IPS-15b (cell line): ENCODE results near the gene PRKN.

Source experiments
- H3K27me3 ChIP-seq: one replicate; pipeline ENCODE4 v1.6.1; 2013; ENCODE audit warnings: low read length; ENCODE audit not compliant: control insufficient read depth, insufficient read depth
- H3K36me3 ChIP-seq: one replicate; pipeline ENCODE4 v1.6.1; 2013; ENCODE audit warnings: low read length; ENCODE audit not compliant: control insufficient read depth, insufficient read depth
- H3K4me1 ChIP-seq: one replicate; pipeline ENCODE4 v1.6.1; 2013; ENCODE audit warnings: mild to moderate bottlenecking, low read length; ENCODE audit not compliant: control insufficient read depth, insufficient read depth
- H3K4me3 ChIP-seq: one replicate; pipeline ENCODE4 v1.5.1; 2013; ENCODE audit warnings: low read depth, low read length
- H3K9ac ChIP-seq: one replicate; pipeline ENCODE4 v1.6.1; 2013; ENCODE audit warnings: low read depth, mild to moderate bottlenecking, low read length
- H3K9me3 ChIP-seq: one replicate; pipeline ENCODE4 v1.6.1; 2013; ENCODE audit warnings: mild to moderate bottlenecking, low read length; ENCODE audit not compliant: control insufficient read depth, insufficient read depth

Gene PRKN

DNA sequence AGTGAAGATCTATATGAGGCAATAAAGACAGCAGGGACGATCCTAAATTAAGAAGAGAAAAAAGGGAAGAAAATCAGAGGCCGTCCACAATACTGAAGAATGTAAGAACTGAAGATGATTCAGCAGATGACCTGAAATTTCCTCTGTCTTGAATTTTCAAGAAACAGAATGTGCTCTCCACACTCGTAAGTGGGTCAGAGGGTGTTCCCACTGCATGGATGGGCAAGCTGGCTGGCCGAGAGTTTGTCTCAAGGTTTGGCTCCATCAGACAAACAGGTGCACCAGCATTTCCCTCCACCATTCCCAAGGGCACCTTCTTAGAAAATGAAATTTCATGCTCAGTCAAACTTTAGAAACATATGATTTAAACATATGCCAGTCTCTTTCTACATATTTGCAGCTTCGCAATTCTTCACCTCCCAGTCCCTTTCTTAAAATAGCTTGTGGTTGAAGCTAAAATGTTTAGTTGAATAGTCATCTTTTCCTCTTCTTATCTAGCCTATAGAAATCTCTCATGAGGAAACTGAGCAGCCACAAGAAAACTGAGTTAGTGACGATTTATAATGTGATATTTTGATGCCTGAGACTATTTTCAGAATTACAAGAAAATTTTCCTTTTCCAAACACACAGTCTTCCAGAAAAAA lies 576.4 kb downstream of the PRKN start:
- Histone ChIP-seq H3K4me3 (no peak overlapping the region), H3K9ac (no peak overlapping the region), H3K9me3 (no peaks in the 10 kb centered on the region), H3K27me3 (no peaks in the 10 kb centered on the region), H3K36me3 (no peaks in the 10 kb centered on the region), H3K4me1 (peaks cover 7% of the 10 kb centered on the region)

DNA sequence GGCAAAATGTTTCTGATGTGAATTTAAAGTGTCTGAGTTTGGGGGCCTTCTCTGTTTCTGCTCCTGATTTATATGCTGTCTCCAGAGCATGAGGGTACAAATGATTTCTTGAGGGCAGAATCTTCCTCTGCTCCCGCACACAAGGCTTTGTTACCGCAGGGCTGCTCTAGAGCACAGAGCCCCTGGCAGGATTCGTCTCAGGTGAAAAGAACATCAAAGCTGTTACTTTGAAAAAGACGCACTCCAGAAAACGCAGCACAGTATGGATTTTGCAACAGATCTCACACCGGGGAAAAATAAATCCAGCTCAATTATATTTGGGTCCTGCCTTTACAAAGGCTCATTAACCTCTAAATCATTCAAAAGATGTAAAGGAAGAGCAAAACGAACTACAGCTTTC lies 577.3 kb downstream of the PRKN start:
- Histone ChIP-seq H3K36me3 (no peaks in the 10 kb centered on the region), H3K9ac (no peak overlapping the region)

DNA sequence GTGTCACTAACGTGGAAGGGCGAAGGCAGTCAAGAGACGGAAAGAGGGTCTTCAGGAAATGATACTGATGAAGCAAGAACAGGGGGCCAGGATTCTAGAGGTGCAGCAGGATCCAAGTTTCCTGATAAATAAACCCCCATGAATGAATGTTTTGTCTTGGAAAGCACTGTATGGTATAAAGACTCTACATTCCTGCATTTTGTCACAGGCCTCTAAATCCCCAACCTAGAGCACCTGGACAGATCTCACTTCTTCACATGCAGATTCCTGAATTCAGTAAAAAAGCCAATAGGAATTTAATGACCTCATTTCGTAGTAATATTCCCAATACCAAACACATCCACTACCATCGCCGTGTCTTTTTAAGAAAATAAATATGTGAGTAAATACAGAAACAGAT lies 577.8 kb downstream of the PRKN start:
- H3K4me3 ChIP-seq = no peak overlapping the region
- no peak overlapping the region for H3K9ac ChIP-seq

More for the DNA sequence above, 577.3 kb downstream of the PRKN start:
- no peak overlapping the region for H3K4me3 ChIP-seq
- no peaks in the 10 kb centered on the region for H3K9me3 ChIP-seq
- H3K27me3 ChIP-seq = no peaks in the 10 kb centered on the region
- H3K4me1 ChIP-seq = peaks cover 7% of the 10 kb centered on the region

DNA sequence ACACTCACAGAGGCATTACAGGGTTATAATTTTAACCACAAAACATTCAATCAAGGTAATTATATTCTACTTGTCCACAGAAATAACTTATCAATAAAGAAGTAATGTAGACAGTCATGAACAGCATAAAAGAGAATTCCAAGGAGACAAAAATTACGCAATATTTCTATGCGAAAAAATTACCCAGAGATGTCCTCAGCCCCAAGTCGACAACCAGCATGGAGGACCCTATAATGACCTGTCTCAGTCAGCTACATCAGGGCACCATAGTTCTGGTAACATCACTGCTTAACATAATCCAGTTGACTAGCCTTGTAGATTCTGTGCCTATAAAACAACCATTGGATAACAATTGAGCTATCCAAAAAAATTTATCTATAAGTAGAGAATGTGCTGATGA lies 579.8 kb downstream of the PRKN start:
- H3K4me3 ChIP-seq = no peak overlapping the region
- H3K9me3 ChIP-seq = no peaks in the 10 kb centered on the region
- H3K36me3 ChIP-seq = no peaks in the 10 kb centered on the region
- H3K4me1 ChIP-seq = peaks cover 7% of the 10 kb centered on the region
- H3K27me3 ChIP-seq = no peaks in the 10 kb centered on the region
- no peak overlapping the region for H3K9ac ChIP-seq

More for the DNA sequence above, 577.8 kb downstream of the PRKN start:
- no peaks in the 10 kb centered on the region for H3K9me3 ChIP-seq
- peaks cover 7% of the 10 kb centered on the region for H3K4me1 ChIP-seq
- H3K36me3 ChIP-seq = no peaks in the 10 kb centered on the region
- no peaks in the 10 kb centered on the region for H3K27me3 ChIP-seq

DNA sequence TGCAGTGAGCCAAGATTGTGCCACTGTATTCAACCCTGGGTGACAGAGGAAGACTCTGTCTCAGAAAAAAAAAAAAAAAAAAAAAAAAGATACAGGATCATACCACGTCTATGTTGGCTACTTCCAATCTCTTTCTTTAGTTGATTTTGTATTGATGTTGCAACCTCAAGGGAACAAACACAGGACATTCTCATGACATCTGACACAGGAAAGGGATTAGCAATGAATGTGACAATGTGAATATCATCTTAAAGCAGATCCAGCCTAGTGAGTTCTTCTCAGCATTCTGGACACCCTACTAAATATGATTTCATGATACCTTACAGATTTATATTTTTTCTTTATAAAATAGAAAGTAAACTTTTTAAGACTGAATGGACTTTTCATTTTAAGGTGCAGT lies 580.3 kb downstream of the PRKN start:
- H3K9me3 ChIP-seq = no peaks in the 10 kb centered on the region
- H3K9ac ChIP-seq = no peak overlapping the region
- no peak overlapping the region for H3K4me3 ChIP-seq
- H3K4me1 ChIP-seq = peaks cover 7% of the 10 kb centered on the region
- H3K27me3 ChIP-seq = no peaks in the 10 kb centered on the region
- no peaks in the 10 kb centered on the region for H3K36me3 ChIP-seq

DNA sequence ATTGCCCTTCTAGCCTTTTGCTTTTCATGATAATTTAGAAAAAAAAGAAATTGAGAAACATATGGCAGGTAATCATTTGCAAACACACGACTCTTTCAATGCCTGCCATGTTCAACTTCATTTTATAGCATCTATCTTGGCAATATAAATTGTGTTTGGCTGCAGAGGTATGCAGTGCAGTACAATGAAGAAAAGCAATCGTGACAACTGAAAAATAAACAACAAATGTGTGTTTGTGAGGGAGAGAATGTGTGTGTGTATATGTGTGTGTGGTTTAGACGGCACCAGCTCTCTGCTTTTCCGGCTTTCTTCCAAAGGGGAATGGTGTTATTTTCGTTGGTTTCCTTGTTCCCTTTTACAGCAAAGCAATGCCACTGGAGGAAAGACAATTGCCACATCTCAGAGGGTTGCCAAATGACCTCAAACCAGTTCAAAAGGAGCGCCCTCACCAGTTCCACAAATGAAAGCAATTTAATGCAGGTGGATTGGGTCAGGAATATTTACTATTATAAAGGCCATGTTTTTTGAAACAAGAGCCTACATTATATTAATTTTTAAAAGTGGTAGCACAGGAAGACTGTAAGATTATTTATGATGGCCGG lies 587.2 kb downstream of the PRKN start:
- Histone ChIP-seq H3K4me3 (no peak overlapping the region), H3K27me3 (no peaks in the 10 kb centered on the region), H3K9me3 (no peaks in the 10 kb centered on the region), H3K4me1 (no peaks in the 10 kb centered on the region), H3K9ac (no peak overlapping the region), H3K36me3 (no peaks in the 10 kb centered on the region)

DNA sequence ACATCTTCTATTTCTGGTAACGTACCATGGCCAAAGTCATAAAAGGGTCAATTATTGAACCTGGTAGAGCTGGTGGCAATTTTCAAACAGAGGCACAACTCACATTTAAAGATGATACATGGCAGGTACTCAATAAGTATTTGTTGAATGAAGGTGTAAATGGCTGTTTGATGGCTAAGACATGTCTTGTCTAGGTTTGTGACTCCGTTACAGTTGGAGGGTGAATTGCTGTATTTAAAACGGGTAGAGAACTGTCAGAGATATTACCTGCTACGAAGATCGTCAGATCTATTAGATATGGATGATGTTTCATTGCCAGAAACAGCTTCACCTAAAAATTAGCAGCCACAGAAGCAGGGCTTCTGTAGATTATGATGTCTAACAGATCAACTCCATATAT lies 601.9 kb downstream of the PRKN start:
- Histone ChIP-seq H3K4me3 (no peak overlapping the region), H3K27me3 (no peaks in the 10 kb centered on the region), H3K9ac (no peak overlapping the region), H3K4me1 (no peaks in the 10 kb centered on the region), H3K9me3 (no peaks in the 10 kb centered on the region), H3K36me3 (no peaks in the 10 kb centered on the region)

DNA sequence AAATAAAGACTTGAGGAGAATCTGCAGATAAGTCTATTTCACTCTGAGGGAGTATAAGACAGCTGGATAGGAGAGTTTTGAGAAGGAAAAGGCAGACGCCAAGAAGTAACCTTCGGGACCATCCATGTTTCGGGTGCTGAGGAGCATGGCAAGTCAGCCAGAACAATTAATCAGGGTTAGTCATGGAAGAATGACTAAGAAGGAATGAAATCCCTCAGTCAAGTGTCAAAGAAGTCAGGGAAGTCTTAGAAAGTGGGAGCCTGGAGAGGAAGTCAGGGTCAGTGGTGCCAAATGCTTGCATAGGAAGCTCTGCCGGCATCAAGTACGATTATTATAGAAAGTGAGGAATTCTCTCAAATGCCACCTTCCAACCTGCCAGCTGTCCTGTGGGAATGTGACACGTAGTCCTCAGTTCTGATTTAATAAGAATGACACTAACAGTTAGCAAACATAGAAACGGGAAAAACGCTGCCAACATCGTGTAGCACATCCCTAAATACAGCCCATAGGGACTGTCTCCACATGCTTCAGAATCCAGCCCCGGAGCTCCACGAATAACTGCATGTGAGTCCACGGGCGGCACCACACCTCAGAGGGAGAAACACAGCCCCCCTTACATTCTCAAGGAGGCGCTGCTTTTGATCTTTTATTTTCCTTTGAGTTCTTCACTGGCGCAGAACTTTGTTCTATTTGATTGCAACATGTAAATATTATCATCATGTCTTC lies 602.7 kb downstream of the PRKN start:
- Histone ChIP-seq H3K27me3 (no peaks in the 10 kb centered on the region), H3K4me3 (no peak overlapping the region), H3K9ac (no peak overlapping the region), H3K36me3 (no peaks in the 10 kb centered on the region), H3K4me1 (no peaks in the 10 kb centered on the region), H3K9me3 (no peaks in the 10 kb centered on the region)

DNA sequence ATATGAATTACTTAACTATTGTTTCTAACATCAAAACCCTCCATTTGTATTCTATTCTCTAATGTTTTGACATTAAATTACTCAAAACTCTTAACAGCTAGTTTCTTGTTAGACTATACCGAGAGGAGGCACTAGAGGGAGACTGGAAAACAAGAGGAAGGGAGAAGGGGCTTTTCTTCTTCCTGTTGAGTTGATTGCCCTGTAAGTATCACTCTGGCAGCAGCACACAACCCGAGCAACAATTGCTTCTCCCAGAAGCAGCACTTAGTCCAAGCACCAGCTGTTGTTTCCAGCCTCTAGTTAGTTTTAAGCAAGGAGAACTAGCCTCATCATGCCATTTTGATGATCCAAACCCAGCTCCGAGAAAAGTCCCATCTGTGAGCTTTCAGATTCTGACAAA lies 603.8 kb downstream of the PRKN start:
- Histone ChIP-seq H3K4me3 (no peak overlapping the region), H3K36me3 (no peaks in the 10 kb centered on the region), H3K27me3 (no peaks in the 10 kb centered on the region), H3K4me1 (no peaks in the 10 kb centered on the region), H3K9ac (no peak overlapping the region), H3K9me3 (no peaks in the 10 kb centered on the region)

DNA sequence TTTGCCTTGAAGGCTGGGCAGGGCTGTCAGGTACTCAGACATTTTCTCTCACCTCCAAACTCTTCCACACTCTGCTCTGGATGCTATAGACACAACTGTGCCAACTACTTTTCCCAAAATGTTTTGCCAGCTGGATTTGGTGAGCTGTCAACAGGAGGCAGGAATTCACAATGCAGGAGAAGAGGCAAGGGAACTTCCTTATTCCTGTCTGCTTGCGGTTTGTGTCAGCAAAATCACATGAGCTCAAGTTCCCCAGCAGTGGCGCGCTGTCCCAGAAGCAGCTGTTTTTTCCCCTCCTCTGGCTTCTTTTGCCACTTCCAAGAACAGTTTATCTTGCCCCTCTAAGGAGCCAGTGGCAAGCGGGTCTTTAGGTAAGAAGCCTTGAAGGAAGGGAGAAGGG lies 608.2 kb downstream of the PRKN start:
- H3K36me3 ChIP-seq = no peaks in the 10 kb centered on the region
- H3K9me3 ChIP-seq = no peaks in the 10 kb centered on the region
- H3K4me3 ChIP-seq = no peak overlapping the region
- no peaks in the 10 kb centered on the region for H3K4me1 ChIP-seq
- no peak overlapping the region for H3K9ac ChIP-seq
- no peaks in the 10 kb centered on the region for H3K27me3 ChIP-seq

DNA sequence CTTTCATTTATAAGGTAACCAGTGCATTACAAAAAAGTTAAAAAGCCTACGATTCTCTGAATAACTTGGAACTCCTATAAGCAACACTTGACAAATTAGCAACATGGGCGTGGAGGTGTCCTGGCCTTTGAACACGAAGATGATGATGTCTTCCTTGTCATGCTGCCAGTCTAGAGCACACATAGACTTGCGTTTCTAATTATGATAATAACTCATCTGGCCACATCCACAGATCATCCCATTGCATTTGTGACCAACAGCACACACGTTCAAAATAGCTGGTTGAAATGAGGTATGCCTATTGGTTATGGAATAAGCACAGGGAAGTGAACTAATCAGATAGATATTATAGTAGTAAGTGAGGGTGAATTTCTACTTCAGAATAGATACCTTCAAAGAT lies 608.9 kb downstream of the PRKN start:
- Histone ChIP-seq H3K27me3 (no peaks in the 10 kb centered on the region), H3K9me3 (no peaks in the 10 kb centered on the region), H3K4me1 (no peaks in the 10 kb centered on the region), H3K4me3 (no peak overlapping the region), H3K9ac (no peak overlapping the region), H3K36me3 (no peaks in the 10 kb centered on the region)

DNA sequence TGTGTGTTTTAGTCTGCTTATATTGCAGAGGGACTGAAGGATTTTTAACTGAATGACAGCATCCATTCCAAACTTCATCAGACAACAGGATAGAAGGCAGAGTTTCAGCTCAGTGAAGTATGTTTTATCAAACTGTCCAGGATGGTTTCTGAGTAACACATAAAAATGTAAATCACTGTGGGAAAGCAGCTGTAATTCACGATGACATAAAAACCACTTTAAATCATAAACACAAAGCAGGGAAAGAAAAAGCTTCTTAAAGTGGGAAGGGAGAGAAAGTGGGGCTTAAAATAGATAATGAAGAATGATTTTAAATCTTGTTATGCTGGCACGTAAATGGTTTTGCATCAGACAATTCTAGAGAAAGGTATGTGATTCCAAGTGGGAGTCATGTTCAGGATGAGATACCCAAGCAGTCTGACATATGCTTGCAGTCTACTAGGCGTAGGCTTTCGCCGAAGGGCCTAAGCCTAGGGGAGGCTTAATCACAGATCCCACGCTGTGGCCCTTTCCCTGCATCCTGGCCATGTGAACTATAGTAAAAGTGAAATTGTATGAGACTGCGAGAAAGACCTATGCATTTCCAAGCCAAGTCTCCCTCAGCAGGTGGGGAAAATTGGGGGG lies 610.6 kb downstream of the PRKN start:
- Histone ChIP-seq H3K4me3 (no peak overlapping the region), H3K27me3 (no peaks in the 10 kb centered on the region), H3K36me3 (no peaks in the 10 kb centered on the region), H3K4me1 (no peaks in the 10 kb centered on the region), H3K9me3 (no peaks in the 10 kb centered on the region), H3K9ac (no peak overlapping the region)
